DND-41 (cell line): ENCODE data around the gene HAND1.

ENCODE experiments used
- ATAC-seq: fragments of 200-7000 bp; cut with Tn5 transposase; 3 replicates; pipeline ENCODE4 v1.9.1; 2021; ENCODE audit warnings: low read depth; ENCODE audit not compliant: insufficient read depth
- DNase-seq: peaks from one replicate; pipeline ENCODE4 v3.0.0-alpha.2; 2020
- H2AFZ ChIP-seq: 2 replicates; pipeline ENCODE4 v1.6.0; 2012; ENCODE audit warnings: low read depth, low read length
- H3K27ac ChIP-seq: 2 replicates; pipeline ENCODE4 v1.5.1; 2012; ENCODE audit warnings: low read length, inconsistent platforms
- H3K27me3 ChIP-seq: fragments of 200-600 bp; sonication (generic); 2 replicates; pipeline ENCODE4 v1.6.0; 2012; ENCODE audit warnings: low read length, mild to moderate bottlenecking, inconsistent platforms; ENCODE audit not compliant: insufficient read depth, poor library complexity
- H3K36me3 ChIP-seq: 2 replicates; pipeline ENCODE4 v1.5.1; 2012; ENCODE audit warnings: low read length, inconsistent platforms; ENCODE audit not compliant: insufficient read depth
- H3K4me1 ChIP-seq: 2 replicates; pipeline ENCODE4 v1.5.1; 2012; ENCODE audit warnings: mild to moderate bottlenecking, low read length; ENCODE audit not compliant: insufficient read depth
- H3K4me2 ChIP-seq: 2 replicates; pipeline ENCODE4 v1.6.0; 2012; ENCODE audit warnings: mild to moderate bottlenecking, moderate library complexity, low read length, inconsistent platforms; ENCODE audit not compliant: insufficient read depth
- H3K4me3 ChIP-seq, 2 experiments: fragments of 200-600 bp in 1 of 2; shearing (Covaris generic) in 1 of 2; 2 replicates each; pipeline ENCODE4 v1.5.1; 2012 to 2016; ENCODE audit warnings: inconsistent platforms in 2 of 2, low read length in 2 of 2, mild to moderate bottlenecking in 2 of 2, low read depth in 1 of 2, moderate library complexity in 1 of 2
- H3K79me2 ChIP-seq: 2 replicates; pipeline ENCODE4 v1.6.0; 2012; ENCODE audit warnings: low read length, inconsistent platforms; ENCODE audit not compliant: insufficient read depth
- H3K9ac ChIP-seq: 2 replicates; pipeline ENCODE4 v1.6.0; 2012; ENCODE audit warnings: low read depth, mild to moderate bottlenecking, inconsistent platforms, low read length, moderate library complexity
- H3K9me3 ChIP-seq: 2 replicates; pipeline ENCODE4 v1.5.1; 2012; ENCODE audit warnings: low read length, moderate library complexity, mild to moderate bottlenecking, inconsistent platforms; ENCODE audit not compliant: insufficient read depth, severe bottlenecking
- H4K20me1 ChIP-seq: 2 replicates; pipeline ENCODE4 v1.6.0; 2012; ENCODE audit warnings: low read length; ENCODE audit not compliant: insufficient read depth
- EZH2 ChIP-seq: IDR thresholded peaks from 3 replicates; pipeline ENCODE4 v1.6.1; 2012; ENCODE audit warnings: borderline replicate concordance, low read depth, mild to moderate bottlenecking, moderate library complexity, low read length, inconsistent platforms; ENCODE audit not compliant: severe bottlenecking
- TF ChIP-seq, protein P1 (sequence below): IDR thresholded peaks from 2 replicates; pipeline ENCODE4 v1.5.1; 2012; ENCODE audit warnings: borderline replicate concordance, low read length, moderate library complexity, mild to moderate bottlenecking; ENCODE audit not compliant: poor library complexity, severe bottlenecking; ENCODE audit errors: extremely low read depth

The HAND1 gene

DNA sequence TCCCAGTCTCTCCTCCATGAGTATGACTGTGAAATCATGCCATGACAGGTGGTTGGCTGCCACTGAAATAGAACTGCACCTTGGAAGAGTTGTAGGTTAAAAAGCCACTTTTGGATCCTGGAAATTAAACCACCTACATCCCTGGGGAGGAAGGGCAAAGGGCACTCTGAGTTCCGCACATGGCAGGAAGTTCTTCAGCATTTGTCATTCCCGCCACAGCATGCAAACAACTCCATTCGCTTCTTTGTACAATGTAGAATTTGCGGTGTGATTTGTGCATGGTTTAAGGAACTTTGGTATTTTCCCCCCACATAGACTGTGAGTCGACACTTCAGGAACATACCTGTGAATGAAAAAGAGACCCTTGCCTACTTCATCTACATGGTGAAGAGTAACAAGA is 22.4 kb downstream of the HAND1 start:
- Histone ChIP-seq H3K4me2 (no peak overlapping the region), H3K9ac (no peak overlapping the region), H3K36me3 (peaks cover 86% of the 10 kb centered on the region), H3K4me1 (no peaks in the 10 kb centered on the region), H2AFZ (no peak overlapping the region), H3K79me2 (peaks cover 4% of the 10 kb centered on the region; the same call in 1 of the 2 replicates), H3K9me3 (no peaks in the 10 kb centered on the region), H3K27me3 (no peaks in the 10 kb centered on the region), H3K4me3 (no peak overlapping the region), H4K20me1 (peaks cover 9% of the 10 kb centered on the region), H3K27ac (no peak overlapping the region)
- DNase-seq: no peak
- ATAC-seq: no peak
- TF ChIP-seq EZH2: no peak
- TF ChIP-seq, protein P1, sequence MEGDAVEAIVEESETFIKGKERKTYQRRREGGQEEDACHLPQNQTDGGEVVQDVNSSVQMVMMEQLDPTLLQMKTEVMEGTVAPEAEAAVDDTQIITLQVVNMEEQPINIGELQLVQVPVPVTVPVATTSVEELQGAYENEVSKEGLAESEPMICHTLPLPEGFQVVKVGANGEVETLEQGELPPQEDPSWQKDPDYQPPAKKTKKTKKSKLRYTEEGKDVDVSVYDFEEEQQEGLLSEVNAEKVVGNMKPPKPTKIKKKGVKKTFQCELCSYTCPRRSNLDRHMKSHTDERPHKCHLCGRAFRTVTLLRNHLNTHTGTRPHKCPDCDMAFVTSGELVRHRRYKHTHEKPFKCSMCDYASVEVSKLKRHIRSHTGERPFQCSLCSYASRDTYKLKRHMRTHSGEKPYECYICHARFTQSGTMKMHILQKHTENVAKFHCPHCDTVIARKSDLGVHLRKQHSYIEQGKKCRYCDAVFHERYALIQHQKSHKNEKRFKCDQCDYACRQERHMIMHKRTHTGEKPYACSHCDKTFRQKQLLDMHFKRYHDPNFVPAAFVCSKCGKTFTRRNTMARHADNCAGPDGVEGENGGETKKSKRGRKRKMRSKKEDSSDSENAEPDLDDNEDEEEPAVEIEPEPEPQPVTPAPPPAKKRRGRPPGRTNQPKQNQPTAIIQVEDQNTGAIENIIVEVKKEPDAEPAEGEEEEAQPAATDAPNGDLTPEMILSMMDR: no peak

DNA sequence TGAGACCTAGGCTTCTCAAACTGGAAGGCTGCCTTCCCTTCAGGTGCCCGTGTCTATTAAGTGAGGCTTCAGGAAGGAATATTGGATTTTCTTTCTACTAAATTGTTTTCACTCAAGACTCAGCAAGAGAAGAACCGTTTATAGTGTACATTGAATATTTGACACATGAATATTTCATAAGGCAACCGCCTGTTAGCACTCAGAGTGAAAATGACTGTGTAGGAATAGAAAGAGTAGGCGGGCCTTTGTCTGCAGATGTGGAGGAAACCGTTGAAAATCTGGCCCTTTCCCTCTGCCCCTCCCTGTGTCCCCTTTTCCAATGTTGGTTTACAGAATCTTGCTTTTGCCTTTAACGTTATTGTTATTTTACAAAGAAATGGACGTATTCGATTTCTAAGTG is 26.1 kb downstream of the HAND1 start:
- H3K4me2 ChIP-seq: no peak overlapping the region
- no peak overlapping the region for H3K27ac ChIP-seq
- DNase-seq (no peak), ATAC-seq (no peak)
- H3K27me3 ChIP-seq: no peaks in the 10 kb centered on the region
- H3K4me3 ChIP-seq: no peak overlapping the region
- no peak for TF ChIP-seq EZH2
- TF ChIP-seq, protein P1: no peak
- H4K20me1 ChIP-seq: peaks cover 32% of the 10 kb centered on the region
- peaks cover 25% of the 10 kb centered on the region for H3K4me1 ChIP-seq
- H2AFZ ChIP-seq: no peak overlapping the region
- H3K36me3 ChIP-seq: peaks cover 76% of the 10 kb centered on the region
- H3K9me3 ChIP-seq: no peaks in the 10 kb centered on the region
- H3K9ac ChIP-seq: no peak overlapping the region
- H3K79me2 ChIP-seq: peaks cover 38% of the 10 kb centered on the region

DNA sequence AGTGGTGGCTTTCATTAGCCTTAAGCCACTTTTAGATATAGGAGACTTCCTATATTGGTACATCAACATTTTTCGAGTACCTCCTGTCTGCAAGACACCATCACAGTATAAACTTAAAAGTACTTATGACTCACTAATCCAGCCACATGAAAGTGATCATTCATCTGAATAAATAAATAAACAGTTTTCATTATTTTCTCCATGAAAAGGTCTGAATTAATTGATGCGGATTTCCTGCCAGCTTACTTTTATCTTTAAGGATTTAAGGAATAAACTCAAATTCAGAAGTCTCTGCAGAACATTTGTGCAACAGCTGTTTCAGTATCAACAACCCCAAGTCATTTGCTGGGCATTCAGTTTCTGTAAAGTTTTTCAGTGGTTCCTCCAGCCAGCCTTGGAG is 28.2 kb downstream of the HAND1 start:
- DNase-seq: no peak
- H3K27me3 ChIP-seq: no peaks in the 10 kb centered on the region
- H4K20me1 ChIP-seq: peaks cover 37% of the 10 kb centered on the region
- H3K79me2 ChIP-seq: peaks cover 57% of the 10 kb centered on the region
- H3K9ac ChIP-seq: no peak overlapping the region
- H3K27ac ChIP-seq: no peak overlapping the region
- H3K4me3 ChIP-seq: no peak overlapping the region
- H3K36me3 ChIP-seq: peaks cover 55% of the 10 kb centered on the region
- H3K4me2 ChIP-seq: peak overlapping the region; percentile 89; the same call in 1 of the 2 replicates
- peaks cover 29% of the 10 kb centered on the region for H3K4me1 ChIP-seq
- no peak overlapping the region for H2AFZ ChIP-seq
- TF ChIP-seq, protein P1: no peak
- TF ChIP-seq EZH2: no peak
- no peaks in the 10 kb centered on the region for H3K9me3 ChIP-seq
- ATAC-seq: no peak
